Fibroblast of skin of abdomen (primary cell): ENCODE data around the gene HPX. TPM values are rescaled to one million over a fixed set of nuclear protein-coding genes. Genes with fewer than 3 reads are reported as not detected.

Experiments used
- DNase-seq: peaks from one replicate; pipeline ENCODE4 v3.0.0-alpha.2; 2013
- polyA plus RNA-seq, 2 experiments: library from polyadenylated mRNA; unstranded; fragments of 120-200 nt; gene quantifications; one replicate each; pipeline ENCODE4 v1.2.1, GENCODE V29; 2013; ENCODE audit not compliant: insufficient read length in 2 of 2

The HPX gene
- polyA plus RNA-seq (2013, experiment 1 of 2; ENCODE audit: insufficient read length) = 1.1 TPM
- polyA plus RNA-seq (2013, experiment 2 of 2; ENCODE audit: insufficient read length) = 1.2 TPM

- no peak for DNase-seq
These were observed at the start of gene HPX for GRCh38 chr11:6440906-6441358. Gene HPX, minus strand, starts transcription at chr11:6440987. Its CDS starts 24 bp downstream, at chr11:6440963.

- no peak for DNase-seq
These were observed 48.5 kb upstream of the HPX start for GRCh38 chr11:6489306-6489705.

- no peak for DNase-seq
These were observed 48.0 kb upstream of the HPX start for GRCh38 chr11:6488821-6489220.

GRCh38 chr11:6488342-6488741 is 47.6 kb upstream of the HPX start:
- DNase-seq = no peak

GRCh38 chr11:6486938-6487337 is 46.2 kb upstream of the HPX start:
- DNase-seq = no peak

GRCh38 chr11:6486256-6486655 is 45.5 kb upstream of the HPX start:
- DNase-seq = no peak

- DNase-seq = no peak
These were observed 44.9 kb upstream of the HPX start for GRCh38 chr11:6485661-6486060.

- no peak for DNase-seq
These were observed 42.2 kb upstream of the HPX start for GRCh38 chr11:6483015-6483414.

GRCh38 chr11:6482441-6482840 is 41.7 kb upstream of the HPX start:
- DNase-seq = no peak

GRCh38 chr11:6481924-6482275 is 41.1 kb upstream of the HPX start:
- DNase-seq = no peak

- peak; percentile 98 for DNase-seq
These were observed 40.5 kb upstream of the HPX start, which contains the start of the genes ARFIP2 and TIMM10B for GRCh38 chr11:6481012-6481923. Gene ARFIP2, minus strand, starts transcription at chr11:6481331. Its CDS starts 910 bp downstream, at chr11:6480421. Gene TIMM10B, plus strand, starts transcription at chr11:6481501. Its CDS starts 16 bp downstream, at chr11:6481517.

GRCh38 chr11:6480299-6480914 is 39.6 kb upstream of the HPX start:
- peak; percentile 8 for DNase-seq

- DNase-seq = no peak
These were observed 35.8 kb upstream of the HPX start for GRCh38 chr11:6476571-6476970.

GRCh38 chr11:6475936-6476335 is 35.1 kb upstream of the HPX start:
- DNase-seq = no peak

GRCh38 chr11:6474806-6475500 is 34.2 kb upstream of the HPX start:
- DNase-seq = no peak

GRCh38 chr11:6474413-6474792 is 33.6 kb upstream of the HPX start:
- DNase-seq = no peak

- peak; percentile 90 for DNase-seq
These were observed 32.9 kb upstream of the HPX start, which contains the start of gene TRIM3 for GRCh38 chr11:6473451-6474412. Gene TRIM3, minus strand, starts transcription at chr11:6473941. Its CDS starts 8,246 bp downstream, at chr11:6465695.

- DNase-seq = no peak
These were observed 32.1 kb upstream of the HPX start for GRCh38 chr11:6472934-6473333.

- DNase-seq = no peak
These were observed 28.8 kb upstream of the HPX start for GRCh38 chr11:6469599-6469998.

- peak; percentile 81 for DNase-seq
These were observed 28.1 kb upstream of the HPX start for GRCh38 chr11:6468712-6469495.

GRCh38 chr11:6459099-6459450 is 18.3 kb upstream of the HPX start:
- no peak for DNase-seq
